HepG2 (cell line): ENCODE measurements around the gene CARMIL1. TPM values are rescaled to one million over a fixed set of nuclear protein-coding genes. Genes with fewer than 3 reads are reported as not detected.

Source experiments
- CEBPG ChIP-seq: IDR thresholded peaks from 2 replicates; pipeline ENCODE4 v1.6.1; 2016
- ELF3 ChIP-seq: IDR thresholded peaks from 2 replicates; pipeline ENCODE4 v1.6.1; 2016; ENCODE audit warnings: missing genetic modification reagents, missing compliant biosample characterization
- HHEX ChIP-seq: IDR thresholded peaks from 2 replicates; pipeline ENCODE4 v1.6.1; 2016; ENCODE audit warnings: control low read depth
- JDP2 ChIP-seq: sonication (generic); formaldehyde crosslinking; IDR thresholded peaks from 2 replicates; pipeline ENCODE4 v1.8.1; 2022; ENCODE audit warnings: missing genetic modification reagents, borderline replicate concordance
- KDM2A ChIP-seq: sonication (generic); formaldehyde crosslinking; IDR thresholded peaks from 2 replicates; pipeline ENCODE4 v1.4.0; 2020; ENCODE audit warnings: low read depth, missing genetic modification reagents, borderline replicate concordance
- MEIS2 ChIP-seq: sonication (generic); formaldehyde crosslinking; IDR thresholded peaks from 2 replicates; pipeline ENCODE4 v1.9.0; 2021; ENCODE audit warnings: mild to moderate bottlenecking, missing genetic modification reagents
- PHB2 ChIP-seq: fragments of 450-650 bp; IDR thresholded peaks from 2 replicates; pipeline ENCODE4 v1.6.1; 2018; ENCODE audit not compliant: partially characterized antibody
- SATB2 ChIP-seq: sonication (generic); formaldehyde crosslinking; IDR thresholded peaks from 2 replicates; pipeline ENCODE4 v1.5.0; 2020; ENCODE audit warnings: missing genetic modification reagents
- SIX4 ChIP-seq: sonication (generic); formaldehyde crosslinking; IDR thresholded peaks from 2 replicates; pipeline ENCODE4 v1.4.0; 2020; ENCODE audit warnings: missing genetic modification reagents
- SOX13 ChIP-seq, 3 experiments: fragments of 450-650 bp in 1 of 3; sonication (generic) in 1 of 3; formaldehyde crosslinking in 1 of 3; IDR thresholded peaks in 2 of 3; conservative IDR thresholded peaks in 1 of 3; 2 replicates each; pipeline versions ENCODE4 v1.5.0 to v1.6.1; 2016 to 2020; ENCODE audit warnings: antibody characterized with exemption in 1 of 3, mild to moderate bottlenecking in 1 of 3, missing compliant biosample characterization in 1 of 3, missing genetic modification reagents in 1 of 3, moderate library complexity in 1 of 3
- TCF7L2 ChIP-seq: IDR thresholded peaks from 2 replicates; pipeline ENCODE4 v1.6.1; 2011; ENCODE audit warnings: mild to moderate bottlenecking, low read depth, low read length, moderate library complexity
- YY1 ChIP-seq: IDR thresholded peaks from 2 replicates; pipeline ENCODE4 v1.6.1; 2011; ENCODE audit warnings: low read length, low read depth, moderate library complexity, mild to moderate bottlenecking; ENCODE audit not compliant: insufficient read depth, insufficient replicate concordance
- ZBTB7B ChIP-seq: sonication (generic); formaldehyde crosslinking; IDR thresholded peaks from 2 replicates; pipeline ENCODE4 v1.4.0; 2020; ENCODE audit warnings: missing genetic modification reagents
- ZNF496 ChIP-seq: sonication (generic); formaldehyde crosslinking; IDR thresholded peaks from 2 replicates; pipeline ENCODE4 v1.8.1; 2023; ENCODE audit warnings: mild to moderate bottlenecking, moderate library complexity, missing genetic modification reagents; ENCODE audit not compliant: insufficient replicate concordance
- ZNF709 ChIP-seq: sonication (generic); formaldehyde crosslinking; IDR thresholded peaks from 2 replicates; pipeline ENCODE4 v1.5.0; 2020; ENCODE audit warnings: mild to moderate bottlenecking, missing genetic modification reagents
- ZNF749 ChIP-seq: sonication (generic); formaldehyde crosslinking; IDR thresholded peaks from 2 replicates; pipeline ENCODE4 v1.8.0; 2022; ENCODE audit warnings: mild to moderate bottlenecking, missing genetic modification reagents, moderate library complexity, borderline replicate concordance
- polyA plus RNA-seq, 8 experiments: library from polyadenylated mRNA; depleted of rRNA in 3 of 8; stranded (reverse) in 7 of 8; unstranded in 1 of 8; fragments of >200 nt; fragmentation: Illumina TruSeq in 4 of 8; extraction: Trizol in 4 of 8; gene quantifications; 2 replicates each; pipeline versions ENCODE4 v1.2.1 to v1.2.3, GENCODE V29; 2011 to 2016; ENCODE audit warnings: low read depth in 4 of 8, missing spikeins in 1 of 8, mixed read lengths in 1 of 8; ENCODE audit not compliant: insufficient read depth in 1 of 8
- total RNA-seq, 5 experiments: library from RNA; depleted of rRNA; stranded (reverse); fragments of >200 nt; fragmentation: Illumina TruSeq; extraction: Trizol; gene quantifications; 2 replicates each; pipeline ENCODE4 v1.2.3, GENCODE V29; 2016; ENCODE audit warnings: low read depth in 1 of 5
- TF ChIP-seq, protein P1 (sequence below): IDR thresholded peaks from 2 replicates; pipeline ENCODE4 v1.6.1; 2018; ENCODE audit warnings: missing genetic modification reagents, mild to moderate bottlenecking, missing compliant biosample characterization
- TF ChIP-seq, protein P2 (sequence below): sonication (generic); formaldehyde crosslinking; IDR thresholded peaks from 2 replicates; pipeline ENCODE4 v1.4.0; 2020; ENCODE audit warnings: missing genetic modification reagents, mild to moderate bottlenecking, borderline replicate concordance
- TF ChIP-seq, protein P3 (sequence below): sonication (generic); formaldehyde crosslinking; IDR thresholded peaks from 2 replicates; pipeline ENCODE4 v1.4.0; 2020; ENCODE audit warnings: low read depth, missing genetic modification reagents

CARMIL1 gene
- total and polyA plus RNA-seq, 2 of the 13 experiments (the other 11 are each of a cell fraction or from before 2014, with no cell fraction given) = 1.8 to 2.6 TPM

DNA sequence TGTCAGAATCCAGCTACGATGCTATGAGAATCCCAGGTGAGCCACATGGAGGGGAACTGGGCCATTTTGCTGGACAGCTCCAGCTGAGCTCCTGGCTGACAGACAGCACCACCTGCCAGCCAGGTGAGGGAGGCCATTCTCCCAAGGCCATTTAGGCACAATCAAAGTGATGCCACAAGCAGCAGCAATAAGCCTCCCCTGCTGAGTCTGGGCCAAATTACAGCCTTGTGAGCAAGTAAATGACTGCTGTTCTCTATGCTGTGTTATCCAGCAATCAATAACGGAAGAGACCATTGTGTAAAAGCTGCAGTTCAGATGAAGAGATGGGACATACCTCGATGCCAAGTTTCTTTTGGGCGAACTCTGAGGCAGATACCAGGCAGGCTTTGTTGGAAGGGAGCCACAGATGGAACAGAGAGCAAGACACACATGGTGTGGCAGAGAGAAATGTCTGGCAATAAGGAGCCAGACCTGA is 358.8 kb downstream of the CARMIL1 start (continued):
- no peak for TF ChIP-seq ZNF749 (CRISPR knock-in tag)
- TF ChIP-seq ZNF709 (CRISPR knock-in tag) = no peak
- TF ChIP-seq, protein P1, sequence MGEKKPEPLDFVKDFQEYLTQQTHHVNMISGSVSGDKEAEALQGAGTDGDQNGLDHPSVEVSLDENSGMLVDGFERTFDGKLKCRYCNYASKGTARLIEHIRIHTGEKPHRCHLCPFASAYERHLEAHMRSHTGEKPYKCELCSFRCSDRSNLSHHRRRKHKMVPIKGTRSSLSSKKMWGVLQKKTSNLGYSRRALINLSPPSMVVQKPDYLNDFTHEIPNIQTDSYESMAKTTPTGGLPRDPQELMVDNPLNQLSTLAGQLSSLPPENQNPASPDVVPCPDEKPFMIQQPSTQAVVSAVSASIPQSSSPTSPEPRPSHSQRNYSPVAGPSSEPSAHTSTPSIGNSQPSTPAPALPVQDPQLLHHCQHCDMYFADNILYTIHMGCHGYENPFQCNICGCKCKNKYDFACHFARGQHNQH = peak; percentile 35; the same call in 1 of the 2 replicates
- 0 out of 2 replicates have a peak, but pooled peaks have one; percentile 16 for TF ChIP-seq ELF3 (CRISPR knock-in tag)
- TF ChIP-seq, protein P2, sequence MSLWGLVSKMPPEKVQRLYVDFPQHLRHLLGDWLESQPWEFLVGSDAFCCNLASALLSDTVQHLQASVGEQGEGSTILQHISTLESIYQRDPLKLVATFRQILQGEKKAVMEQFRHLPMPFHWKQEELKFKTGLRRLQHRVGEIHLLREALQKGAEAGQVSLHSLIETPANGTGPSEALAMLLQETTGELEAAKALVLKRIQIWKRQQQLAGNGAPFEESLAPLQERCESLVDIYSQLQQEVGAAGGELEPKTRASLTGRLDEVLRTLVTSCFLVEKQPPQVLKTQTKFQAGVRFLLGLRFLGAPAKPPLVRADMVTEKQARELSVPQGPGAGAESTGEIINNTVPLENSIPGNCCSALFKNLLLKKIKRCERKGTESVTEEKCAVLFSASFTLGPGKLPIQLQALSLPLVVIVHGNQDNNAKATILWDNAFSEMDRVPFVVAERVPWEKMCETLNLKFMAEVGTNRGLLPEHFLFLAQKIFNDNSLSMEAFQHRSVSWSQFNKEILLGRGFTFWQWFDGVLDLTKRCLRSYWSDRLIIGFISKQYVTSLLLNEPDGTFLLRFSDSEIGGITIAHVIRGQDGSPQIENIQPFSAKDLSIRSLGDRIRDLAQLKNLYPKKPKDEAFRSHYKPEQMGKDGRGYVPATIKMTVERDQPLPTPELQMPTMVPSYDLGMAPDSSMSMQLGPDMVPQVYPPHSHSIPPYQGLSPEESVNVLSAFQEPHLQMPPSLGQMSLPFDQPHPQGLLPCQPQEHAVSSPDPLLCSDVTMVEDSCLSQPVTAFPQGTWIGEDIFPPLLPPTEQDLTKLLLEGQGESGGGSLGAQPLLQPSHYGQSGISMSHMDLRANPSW (CRISPR knock-in tag) = no peak
- TF ChIP-seq YY1 = peak; percentile 48
- TF ChIP-seq CEBPG = 0 out of 2 replicates have a peak, but pooled peaks have one; percentile 3
- no peak for TF ChIP-seq SOX13 (IDR thresholded peaks at IDR 0.05)
- peak in 1 of 2 experiments; percentile 39; a peak in 1 of 4 replicates for TF ChIP-seq SOX13 (CRISPR knock-in tag; conservative IDR thresholded peaks at IDR 0.05 in 1 of 2, IDR thresholded peaks at IDR 0.05 in 1 of 2)
- TF ChIP-seq KDM2A (CRISPR knock-in tag) = no peak
- TF ChIP-seq, protein P3, sequence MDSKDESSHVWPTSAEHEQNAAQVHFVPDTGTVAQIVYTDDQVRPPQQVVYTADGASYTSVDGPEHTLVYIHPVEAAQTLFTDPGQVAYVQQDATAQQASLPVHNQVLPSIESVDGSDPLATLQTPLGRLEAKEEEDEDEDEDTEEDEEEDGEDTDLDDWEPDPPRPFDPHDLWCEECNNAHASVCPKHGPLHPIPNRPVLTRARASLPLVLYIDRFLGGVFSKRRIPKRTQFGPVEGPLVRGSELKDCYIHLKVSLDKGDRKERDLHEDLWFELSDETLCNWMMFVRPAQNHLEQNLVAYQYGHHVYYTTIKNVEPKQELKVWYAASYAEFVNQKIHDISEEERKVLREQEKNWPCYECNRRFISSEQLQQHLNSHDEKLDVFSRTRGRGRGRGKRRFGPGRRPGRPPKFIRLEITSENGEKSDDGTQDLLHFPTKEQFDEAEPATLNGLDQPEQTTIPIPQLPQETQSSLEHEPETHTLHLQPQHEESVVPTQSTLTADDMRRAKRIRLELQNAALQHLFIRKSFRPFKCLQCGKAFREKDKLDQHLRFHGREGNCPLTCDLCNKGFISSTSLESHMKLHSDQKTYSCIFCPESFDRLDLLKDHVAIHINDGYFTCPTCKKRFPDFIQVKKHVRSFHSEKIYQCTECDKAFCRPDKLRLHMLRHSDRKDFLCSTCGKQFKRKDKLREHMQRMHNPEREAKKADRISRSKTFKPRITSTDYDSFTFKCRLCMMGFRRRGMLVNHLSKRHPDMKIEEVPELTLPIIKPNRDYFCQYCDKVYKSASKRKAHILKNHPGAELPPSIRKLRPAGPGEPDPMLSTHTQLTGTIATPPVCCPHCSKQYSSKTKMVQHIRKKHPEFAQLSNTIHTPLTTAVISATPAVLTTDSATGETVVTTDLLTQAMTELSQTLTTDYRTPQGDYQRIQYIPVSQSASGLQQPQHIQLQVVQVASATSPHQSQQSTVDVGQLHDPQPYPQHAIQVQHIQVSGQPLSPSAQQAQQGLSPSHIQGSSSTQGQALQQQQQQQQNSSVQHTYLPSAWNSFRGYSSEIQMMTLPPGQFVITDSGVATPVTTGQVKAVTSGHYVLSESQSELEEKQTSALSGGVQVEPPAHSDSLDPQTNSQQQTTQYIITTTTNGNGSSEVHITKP (CRISPR knock-in tag) = peak; percentile 92
- no peak for TF ChIP-seq ZBTB7B (CRISPR knock-in tag)
- no peak for TF ChIP-seq HHEX (CRISPR knock-in tag)
- 0 out of 2 replicates have a peak, but pooled peaks have one; percentile 24 for TF ChIP-seq SIX4 (CRISPR knock-in tag)
- no peak for TF ChIP-seq SATB2 (CRISPR knock-in tag)
- TF ChIP-seq PHB2 = no peak
- no peak for TF ChIP-seq JDP2 (CRISPR knock-in tag)
- TF ChIP-seq MEIS2 (CRISPR knock-in tag) = no peak
- no peak for TF ChIP-seq TCF7L2
- no peak for TF ChIP-seq ZNF496 (CRISPR knock-in tag)
